ENCODE data around the gene NANOG.
"Not testable (repeated sequence)": the region's sequence is repeated elsewhere in the genome, so short reads cannot be mapped to it uniquely, and the experiment has no call there.

DNA sequence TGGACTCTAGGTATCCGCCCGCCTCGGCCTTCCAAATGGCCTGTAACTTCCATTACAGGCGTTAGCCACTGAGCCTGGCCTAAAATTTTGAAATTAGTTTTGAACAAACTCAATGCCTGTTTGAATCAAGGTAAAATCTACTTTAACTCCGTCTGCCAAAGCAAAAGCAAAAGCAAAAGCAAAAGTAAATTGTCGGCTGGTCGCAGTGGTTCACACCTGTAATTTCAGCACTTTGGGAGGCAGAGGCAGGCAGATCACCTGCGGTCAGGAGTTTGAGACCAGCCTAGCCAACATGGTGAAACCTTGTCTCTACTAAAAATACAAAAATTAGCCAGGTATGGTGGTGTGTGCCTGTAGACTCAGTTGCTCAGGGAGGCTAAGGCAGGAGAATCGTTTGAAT lies 33.5 kb upstream of the NANOG start:
- TF ChIP-seq, protein P1, sequence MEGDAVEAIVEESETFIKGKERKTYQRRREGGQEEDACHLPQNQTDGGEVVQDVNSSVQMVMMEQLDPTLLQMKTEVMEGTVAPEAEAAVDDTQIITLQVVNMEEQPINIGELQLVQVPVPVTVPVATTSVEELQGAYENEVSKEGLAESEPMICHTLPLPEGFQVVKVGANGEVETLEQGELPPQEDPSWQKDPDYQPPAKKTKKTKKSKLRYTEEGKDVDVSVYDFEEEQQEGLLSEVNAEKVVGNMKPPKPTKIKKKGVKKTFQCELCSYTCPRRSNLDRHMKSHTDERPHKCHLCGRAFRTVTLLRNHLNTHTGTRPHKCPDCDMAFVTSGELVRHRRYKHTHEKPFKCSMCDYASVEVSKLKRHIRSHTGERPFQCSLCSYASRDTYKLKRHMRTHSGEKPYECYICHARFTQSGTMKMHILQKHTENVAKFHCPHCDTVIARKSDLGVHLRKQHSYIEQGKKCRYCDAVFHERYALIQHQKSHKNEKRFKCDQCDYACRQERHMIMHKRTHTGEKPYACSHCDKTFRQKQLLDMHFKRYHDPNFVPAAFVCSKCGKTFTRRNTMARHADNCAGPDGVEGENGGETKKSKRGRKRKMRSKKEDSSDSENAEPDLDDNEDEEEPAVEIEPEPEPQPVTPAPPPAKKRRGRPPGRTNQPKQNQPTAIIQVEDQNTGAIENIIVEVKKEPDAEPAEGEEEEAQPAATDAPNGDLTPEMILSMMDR (IDR thresholded peaks at IDR 0.05), result not testable (repeated sequence)
- TF ChIP-seq POLR2A (IDR thresholded peaks at IDR 0.05), result not testable (repeated sequence)
